Measurements from ENCODE around the gene APBB2.

The APBB2 gene

GRCh38 chr4:40840985-40841571, 373.3 kb downstream of the APBB2 start:
- no peak overlapping the region for H3K4me3 ChIP-seq
- TF ChIP-seq EZH2 (IDR thresholded peaks at IDR 0.05) (no peak), FOXP2 (optimal IDR thresholded peaks at IDR 0.05; ENCODE audit: control extremely low read depth, extremely low read length, insufficient read depth) (no peak), POLR2AphosphoS5 (IDR thresholded peaks at IDR 0.05; ENCODE audit: borderline replicate concordance, low read depth, low read length) (no peak)

GRCh38 chr4:40840255-40840984, 373.9 kb downstream of the APBB2 start:
- no peaks in the 10 kb centered on the region for H3K36me3 ChIP-seq (ENCODE audit: insufficient read depth, low read length)
- no peak overlapping the region for H3K27ac ChIP-seq
- H3K4me3 ChIP-seq = no peak overlapping the region
- TF ChIP-seq FOXP2 (optimal IDR thresholded peaks at IDR 0.05; ENCODE audit: control extremely low read depth, extremely low read length, insufficient read depth) = no peak
- no peak for TF ChIP-seq EZH2 (IDR thresholded peaks at IDR 0.05)
- no peak for TF ChIP-seq POLR2AphosphoS5 (IDR thresholded peaks at IDR 0.05; ENCODE audit: borderline replicate concordance, low read depth, low read length)
- no peaks in the 10 kb centered on the region for H3K9me3 ChIP-seq (ENCODE audit: low read depth, low read length)
- H3K9ac ChIP-seq (ENCODE audit: insufficient read length) = no peak overlapping the region
- no peak for DNase-seq (ENCODE audit: low read depth, low spot score)

More at GRCh38 chr4:40840985-40841571, 373.3 kb downstream of the APBB2 start:
- Histone ChIP-seq H3K27ac (no peak overlapping the region), H3K9me3 (ENCODE audit: low read depth, low read length) (no peaks in the 10 kb centered on the region), H3K36me3 (ENCODE audit: insufficient read depth, low read length) (no peaks in the 10 kb centered on the region), H3K9ac (ENCODE audit: insufficient read length) (no peak overlapping the region)
- DNase-seq (ENCODE audit: low read depth, low spot score) = peak; percentile 24

- TF ChIP-seq POLR2AphosphoS5 (IDR thresholded peaks at IDR 0.05; ENCODE audit: borderline replicate concordance, low read depth, low read length) (no peak), FOXP2 (optimal IDR thresholded peaks at IDR 0.05; ENCODE audit: control extremely low read depth, extremely low read length, insufficient read depth) (no peak), EZH2 (IDR thresholded peaks at IDR 0.05) (no peak)
- Histone ChIP-seq H3K27ac (no peak overlapping the region), H3K4me3 (no peak overlapping the region), H3K36me3 (ENCODE audit: insufficient read depth, low read length) (no peaks in the 10 kb centered on the region), H3K9me3 (ENCODE audit: low read depth, low read length) (no peaks in the 10 kb centered on the region), H3K9ac (ENCODE audit: insufficient read length) (no peak overlapping the region)
- DNase-seq (ENCODE audit: low read depth, low spot score) = no peak
These were observed 375.6 kb downstream of the APBB2 start for GRCh38 chr4:40838742-40839141.

GRCh38 chr4:40837094-40837870, 377.1 kb downstream of the APBB2 start:
- TF ChIP-seq POLR2AphosphoS5 (IDR thresholded peaks at IDR 0.05; ENCODE audit: borderline replicate concordance, low read depth, low read length) = no peak
- TF ChIP-seq EZH2 (IDR thresholded peaks at IDR 0.05) = no peak
- no peak for TF ChIP-seq FOXP2 (optimal IDR thresholded peaks at IDR 0.05; ENCODE audit: control extremely low read depth, extremely low read length, insufficient read depth)
- no peak overlapping the region for H3K9ac ChIP-seq (ENCODE audit: insufficient read length)
- H3K9me3 ChIP-seq (ENCODE audit: low read depth, low read length) = no peaks in the 10 kb centered on the region
- H3K36me3 ChIP-seq (ENCODE audit: insufficient read depth, low read length) = no peaks in the 10 kb centered on the region
- H3K27ac ChIP-seq = no peak overlapping the region
- H3K4me3 ChIP-seq = no peak overlapping the region
- DNase-seq (ENCODE audit: low read depth, low spot score) = no peak

GRCh38 chr4:40833212-40833611, 381.1 kb downstream of the APBB2 start:
- DNase-seq (ENCODE audit: low read depth, low spot score) = no peak
- Histone ChIP-seq H3K27ac (no peak overlapping the region), H3K36me3 (ENCODE audit: insufficient read depth, low read length) (no peaks in the 10 kb centered on the region; the same call in 1 of the 2 replicates), H3K4me3 (no peak overlapping the region), H3K9me3 (ENCODE audit: low read depth, low read length) (no peaks in the 10 kb centered on the region), H3K9ac (ENCODE audit: insufficient read length) (no peak overlapping the region)
- TF ChIP-seq FOXP2 (optimal IDR thresholded peaks at IDR 0.05; ENCODE audit: control extremely low read depth, extremely low read length, insufficient read depth) (no peak), EZH2 (IDR thresholded peaks at IDR 0.05) (no peak), POLR2AphosphoS5 (IDR thresholded peaks at IDR 0.05; ENCODE audit: borderline replicate concordance, low read depth, low read length) (no peak)

- H3K4me3 ChIP-seq = no peak overlapping the region
- no peak for DNase-seq (ENCODE audit: low read depth, low spot score)
- H3K9me3 ChIP-seq (ENCODE audit: low read depth, low read length) = no peaks in the 10 kb centered on the region
- TF ChIP-seq EZH2 (IDR thresholded peaks at IDR 0.05) (no peak), FOXP2 (optimal IDR thresholded peaks at IDR 0.05; ENCODE audit: control extremely low read depth, extremely low read length, insufficient read depth) (no peak)
- no peak overlapping the region for H3K27ac ChIP-seq
- H3K36me3 ChIP-seq (ENCODE audit: insufficient read depth, low read length) = peaks cover 2% of the 10 kb centered on the region; the same call in 1 of the 2 replicates
- H3K9ac ChIP-seq (ENCODE audit: insufficient read length) = no peak overlapping the region
These were observed 382.2 kb downstream of the APBB2 start for GRCh38 chr4:40832175-40832574.

GRCh38 chr4:40831146-40831907, 383.0 kb downstream of the APBB2 start:
- Histone ChIP-seq H3K9me3 (ENCODE audit: low read depth, low read length) (no peaks in the 10 kb centered on the region), H3K36me3 (ENCODE audit: insufficient read depth, low read length) (peaks cover 8% of the 10 kb centered on the region; the same call in 1 of the 2 replicates), H3K27ac (no peak overlapping the region), H3K4me3 (no peak overlapping the region), H3K9ac (ENCODE audit: insufficient read length) (no peak overlapping the region)
- TF ChIP-seq POLR2AphosphoS5 (IDR thresholded peaks at IDR 0.05; ENCODE audit: borderline replicate concordance, low read depth, low read length) = no peak
- TF ChIP-seq EZH2 (IDR thresholded peaks at IDR 0.05) = no peak
- TF ChIP-seq FOXP2 (optimal IDR thresholded peaks at IDR 0.05; ENCODE audit: control extremely low read depth, extremely low read length, insufficient read depth) = no peak
- no peak for DNase-seq (ENCODE audit: low read depth, low spot score)
